ENCODE measurements around the gene TGM5. TPM values are rescaled to one million over a fixed set of nuclear protein-coding genes. Genes with fewer than 3 reads are reported as not detected.

Gene TGM5
- polyA plus RNA-seq, 2 of the 4 experiments (the other 2 are of a cell fraction): not detected

- FAIRE-seq: no peak
- 31% methylated on average over 6 of the region's 7 CpGs for WGBS (ENCODE audit: missing lambda C conversion rate)
These were observed 19.3 kb upstream of the TGM5 start for GRCh38 chr15:43286074-43286473.

GRCh38 chr15:43285609-43286037, 18.9 kb upstream of the TGM5 start:
- Histone ChIP-seq H3K4me1 (no peaks in the 10 kb centered on the region), H3K27ac (peak overlapping the region in 1 of 2 experiments; percentile 56; a peak in 2 of 6 replicates), H3K9me3 (no peaks in the 10 kb centered on the region), H3K4me3 (no peak overlapping the region; the same call in 2 of the 3 replicates), H3K4me2 (peak overlapping the region; percentile 60)
- FAIRE-seq (no peak), DNase-seq (ENCODE audit: low read depth in 1 of 2, low spot score in 1 of 2) (peak; percentile 59 to 70), ATAC-seq (peak; percentile 82 to 88)
- ChIA-PET POLR2A (interaction anchor here (1.0 kb wide), 1 partner anchor 60 kb away, joined by 6 read pairs; no protein-coding TSS in a partner anchor), CTCF (interaction anchor here (0.5 to 4.3 kb wide), 45 partner anchors 9 to 581 kb away, joined by 3 to 114 read pairs (median 6); partner anchors contain the start of genes CCNDBP1, CDAN1 and TGM5)
- WGBS (ENCODE audit: missing lambda C conversion rate): 8% methylated on average over 4 of the region's 4 CpGs
- TF ChIP-seq HOXB13 (CRISPR knock-in tag; IDR thresholded peaks at IDR 0.05; ENCODE audit: low read depth) (no peak), MAX (IDR thresholded peaks at IDR 0.05) (no peak), MAFK (IDR thresholded peaks at IDR 0.05; ENCODE audit: partially characterized antibody) (peak; percentile 42), ESRRA (IDR thresholded peaks at IDR 0.05; ENCODE audit: borderline replicate concordance, low read length) (no peak), GATA3 (IDR thresholded peaks at IDR 0.05; ENCODE audit: borderline replicate concordance) (no peak), TFCP2L1 (CRISPR knock-in tag; IDR thresholded peaks at IDR 0.05) (no peak), SMC3 (IDR thresholded peaks at IDR 0.05) (peak; percentile 61), NR3C1 (IDR thresholded peaks at IDR 0.05) (no peak), FOSB (CRISPR knock-in tag; IDR thresholded peaks at IDR 0.05) (no peak), RCOR1 (IDR thresholded peaks at IDR 0.05; ENCODE audit: low read depth, low read length) (no peak), KDM1A (IDR thresholded peaks at IDR 0.05; ENCODE audit: low read depth) (no peak), POLR2A (IDR thresholded peaks at IDR 0.05; ENCODE audit: low read length) (no peak), EP300 (IDR thresholded peaks at IDR 0.05) (no peak), ZSCAN20 (CRISPR knock-in tag; IDR thresholded peaks at IDR 0.05) (no peak), RAD21 (conservative IDR thresholded peaks at IDR 0.05 in 1 of 2, IDR thresholded peaks at IDR 0.05 in 1 of 2) (peak; percentile 79 to 85), SREBF2 (IDR thresholded peaks at IDR 0.05) (no peak), ZFP36 (IDR thresholded peaks at IDR 0.05; ENCODE audit: borderline replicate concordance, partially characterized antibody) (no peak), CHD4 (IDR thresholded peaks at IDR 0.05; ENCODE audit: borderline replicate concordance) (no peak), CEBPB (IDR thresholded peaks at IDR 0.05) (no peak), NFE2L2 (conservative IDR thresholded peaks at IDR 0.05; ENCODE audit: low read length) (no peak), ZC3H11A (IDR thresholded peaks at IDR 0.05) (no peak), BCL3 (IDR thresholded peaks at IDR 0.05) (no peak), TP53 (CRISPR knock-in tag; IDR thresholded peaks at IDR 0.05) (no peak), CTCF (IDR thresholded peaks at IDR 0.05) (peak; percentile 79), CHD2 (IDR thresholded peaks at IDR 0.05; ENCODE audit: low read length, partially characterized antibody) (no peak), HES2 (IDR thresholded peaks at IDR 0.05) (no peak)

More at GRCh38 chr15:43286074-43286473, 19.3 kb upstream of the TGM5 start:
- H3K4me1 ChIP-seq: no peaks in the 10 kb centered on the region
- H3K4me3 ChIP-seq: no peak overlapping the region
- no peak overlapping the region for H3K27ac ChIP-seq
- no peak for DNase-seq (ENCODE audit: low read depth in 1 of 2, low spot score in 1 of 2)
- no peaks in the 10 kb centered on the region for H3K9me3 ChIP-seq
- H3K4me2 ChIP-seq: no peak overlapping the region
- peak; percentile 54 to 63; a peak in 4 of 6 replicates for ATAC-seq
- ChIA-PET CTCF (interaction anchor here (0.5 to 4.3 kb wide), 41 partner anchors 8 to 718 kb away, joined by 3 to 114 read pairs (median 6); partner anchors contain the start of genes CCNDBP1, CDAN1 and TGM5), POLR2A (interaction anchor here (1.0 kb wide), 1 partner anchor 61 kb away, joined by 6 read pairs; no protein-coding TSS in a partner anchor)
- TF ChIP-seq TP53 (CRISPR knock-in tag; IDR thresholded peaks at IDR 0.05) (no peak), HES2 (IDR thresholded peaks at IDR 0.05) (no peak), ELK1 (IDR thresholded peaks at IDR 0.05; ENCODE audit: low read depth, low read length) (no peak), MAFK (IDR thresholded peaks at IDR 0.05; ENCODE audit: partially characterized antibody) (no peak), USF2 (IDR thresholded peaks at IDR 0.05) (no peak), KDM5A (IDR thresholded peaks at IDR 0.05) (no peak), POLR2AphosphoS2 (conservative IDR thresholded peaks at IDR 0.05; ENCODE audit: low read length) (no peak), FOXS1 (CRISPR knock-in tag; IDR thresholded peaks at IDR 0.05) (no peak), FOSL2 (IDR thresholded peaks at IDR 0.05) (no peak), FOSL2 (CRISPR knock-in tag; IDR thresholded peaks at IDR 0.05) (no peak)

Measured in A549 (cell line).